Stimulated activated CD4-positive, alpha-beta T cell treated with anti-CD3 and anti-CD28 coated beads, TNF-alpha, amount 100 ng/mL, for 4 hours (primary cell): ENCODE measurements around the gene GDI1.

Source experiments
- DNase-seq, 3 experiments: peaks; one replicate each; pipeline ENCODE4 v3.0.0-alpha.2; 2020; ENCODE audit warnings: low read depth in 3 of 3

Gene GDI1

GRCh38 chrX:154408659-154409221 is 28.2 kb upstream of the GDI1 start:
- no peak for DNase-seq

GRCh38 chrX:154409222-154409871 is 27.6 kb upstream of the GDI1 start, which contains the start of gene DNASE1L1:
TSS of gene DNASE1L1 (minus strand) at chrX:154409254. CDS start at chrX:154405568, 3,686 bp downstream.
- DNase-seq = no peak

- DNase-seq = peak in 1 of 3 experiments; percentile 42
Observed at GRCh38 chrX:154411981-154412340, 25.0 kb upstream of the GDI1 start.

GRCh38 chrX:154412468-154412867 is 24.5 kb upstream of the GDI1 start:
- DNase-seq = no peak

GRCh38 chrX:154413142-154413541 is 23.8 kb upstream of the GDI1 start:
- DNase-seq = no peak

- no peak for DNase-seq
Observed at GRCh38 chrX:154417157-154417556, 19.8 kb upstream of the GDI1 start.

- no peak for DNase-seq
Observed at GRCh38 chrX:154419189-154419588, 17.8 kb upstream of the GDI1 start.

- no peak for DNase-seq
Observed at GRCh38 chrX:154419688-154420401, 17.1 kb upstream of the GDI1 start.

- DNase-seq = no peak
Observed at GRCh38 chrX:154420402-154420756, 16.6 kb upstream of the GDI1 start.

GRCh38 chrX:154426916-154427770 is 9.8 kb upstream of the GDI1 start:
- no peak for DNase-seq

GRCh38 chrX:154428176-154429171 is 8.5 kb upstream of the GDI1 start, which contains the start of gene ATP6AP1:
TSS of gene ATP6AP1 (plus strand) at chrX:154428677. CDS start at chrX:154428693, 16 bp downstream.
- DNase-seq = peak; percentile 62 to 74 (median 73)

GRCh38 chrX:154429711-154430110 is 7.2 kb upstream of the GDI1 start:
- DNase-seq = no peak

GRCh38 chrX:154430479-154430878 is 6.5 kb upstream of the GDI1 start:
- no peak for DNase-seq

- no peak for DNase-seq
Observed at GRCh38 chrX:154430916-154431315, 6.0 kb upstream of the GDI1 start.

- no peak for DNase-seq
Observed at GRCh38 chrX:154431341-154431740, 5.6 kb upstream of the GDI1 start.

- DNase-seq = no peak
Observed at GRCh38 chrX:154432210-154432609, 4.7 kb upstream of the GDI1 start.

- no peak for DNase-seq
Observed at GRCh38 chrX:154433605-154434004, 3.3 kb upstream of the GDI1 start.

- no peak for DNase-seq
Observed at GRCh38 chrX:154434394-154435168, 2.4 kb upstream of the GDI1 start.

- no peak for DNase-seq
Observed at GRCh38 chrX:154435171-154435733, 1.7 kb upstream of the GDI1 start.
